ENCODE data around the gene LIN28B.
A peak's percentile ranks its signal among the peaks of the same experiment; 100 is the strongest.

The LIN28B gene

GRCh38 chr6:104957301-104958177 is 632 bp downstream of the LIN28B start:
- TF ChIP-seq, protein P1, sequence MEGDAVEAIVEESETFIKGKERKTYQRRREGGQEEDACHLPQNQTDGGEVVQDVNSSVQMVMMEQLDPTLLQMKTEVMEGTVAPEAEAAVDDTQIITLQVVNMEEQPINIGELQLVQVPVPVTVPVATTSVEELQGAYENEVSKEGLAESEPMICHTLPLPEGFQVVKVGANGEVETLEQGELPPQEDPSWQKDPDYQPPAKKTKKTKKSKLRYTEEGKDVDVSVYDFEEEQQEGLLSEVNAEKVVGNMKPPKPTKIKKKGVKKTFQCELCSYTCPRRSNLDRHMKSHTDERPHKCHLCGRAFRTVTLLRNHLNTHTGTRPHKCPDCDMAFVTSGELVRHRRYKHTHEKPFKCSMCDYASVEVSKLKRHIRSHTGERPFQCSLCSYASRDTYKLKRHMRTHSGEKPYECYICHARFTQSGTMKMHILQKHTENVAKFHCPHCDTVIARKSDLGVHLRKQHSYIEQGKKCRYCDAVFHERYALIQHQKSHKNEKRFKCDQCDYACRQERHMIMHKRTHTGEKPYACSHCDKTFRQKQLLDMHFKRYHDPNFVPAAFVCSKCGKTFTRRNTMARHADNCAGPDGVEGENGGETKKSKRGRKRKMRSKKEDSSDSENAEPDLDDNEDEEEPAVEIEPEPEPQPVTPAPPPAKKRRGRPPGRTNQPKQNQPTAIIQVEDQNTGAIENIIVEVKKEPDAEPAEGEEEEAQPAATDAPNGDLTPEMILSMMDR (conservative IDR thresholded peaks at IDR 0.05; ENCODE audit: low read depth, low read length) = no peak
- no peak for DNase-seq (ENCODE audit: low read depth)
- H3K4me3 ChIP-seq (ENCODE audit: low read depth, low read length) = no peak overlapping the region

- H3K4me3 ChIP-seq (ENCODE audit: low read depth, low read length) = no peak overlapping the region
- peak; percentile 4 for DNase-seq (ENCODE audit: low read depth)
- TF ChIP-seq, protein P1 (conservative IDR thresholded peaks at IDR 0.05; ENCODE audit: low read depth, low read length) = no peak
These were observed 1.5 kb downstream of the LIN28B start for GRCh38 chr6:104958178-104959025.

DNA sequence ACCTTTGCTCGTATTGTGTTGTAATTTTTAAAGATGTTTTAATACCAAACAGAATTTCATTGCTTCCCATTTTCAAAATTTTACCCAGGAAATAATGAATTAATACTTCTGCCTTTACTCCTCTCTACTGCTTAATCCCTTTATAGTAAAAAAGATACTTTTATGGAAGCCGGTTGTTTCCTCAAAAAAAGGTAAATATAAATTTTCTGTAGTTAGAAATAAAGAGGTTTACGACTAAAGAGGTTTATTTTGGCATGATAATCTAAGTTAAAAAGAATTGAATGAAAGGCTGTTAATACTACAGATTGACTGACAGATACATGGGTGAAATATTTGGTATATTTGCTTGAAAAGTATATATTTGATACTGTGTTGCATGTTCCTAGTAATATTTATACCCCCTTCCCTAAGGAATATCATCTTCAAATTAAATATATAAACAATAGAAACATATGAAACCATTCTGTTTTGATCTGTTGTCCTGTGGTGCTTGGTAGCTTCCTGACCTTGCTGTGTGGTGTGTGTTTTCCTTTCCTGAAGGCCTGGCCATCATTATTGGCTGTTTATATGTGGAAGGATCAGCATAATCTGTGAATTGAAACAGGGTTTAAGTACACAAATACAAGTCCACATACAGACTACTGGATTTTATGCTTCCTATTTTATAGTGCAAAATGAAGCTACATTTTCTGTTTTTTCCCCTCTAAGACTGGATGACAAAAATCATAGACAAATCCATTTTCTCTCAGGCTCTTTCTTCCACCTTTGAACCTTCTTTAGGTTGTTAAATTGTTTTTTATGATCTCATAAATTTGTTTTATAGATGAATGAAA is 2.3 kb downstream of the LIN28B start:
- no peak overlapping the region for H3K4me3 ChIP-seq (ENCODE audit: low read depth, low read length)
- TF ChIP-seq, protein P1 (conservative IDR thresholded peaks at IDR 0.05; ENCODE audit: low read depth, low read length) = no peak
- no peak for DNase-seq (ENCODE audit: low read depth)

DNA sequence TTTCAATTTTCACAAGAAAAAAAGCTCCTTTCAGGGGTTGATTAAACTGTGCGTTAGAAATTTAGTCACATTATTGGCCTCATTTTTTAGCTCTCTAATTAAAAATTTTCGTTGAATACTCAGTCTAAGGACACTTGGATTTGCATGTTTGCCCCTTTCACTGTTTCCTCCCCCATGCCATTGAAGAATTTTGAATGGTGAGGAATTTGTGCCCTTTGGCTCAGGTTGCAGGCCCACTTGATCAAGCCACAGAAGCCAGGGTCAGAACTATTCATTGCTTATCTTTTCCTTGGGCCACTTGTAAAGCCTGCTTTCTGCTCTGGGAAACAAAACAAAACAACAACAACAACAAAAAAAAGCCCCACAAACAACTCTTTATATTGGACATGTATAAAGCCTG is 12.2 kb downstream of the LIN28B start:
- TF ChIP-seq, protein P1 (conservative IDR thresholded peaks at IDR 0.05; ENCODE audit: low read depth, low read length) = no peak
- H3K4me3 ChIP-seq (ENCODE audit: low read depth, low read length) = no peak overlapping the region
- no peak for DNase-seq (ENCODE audit: low read depth)

DNA sequence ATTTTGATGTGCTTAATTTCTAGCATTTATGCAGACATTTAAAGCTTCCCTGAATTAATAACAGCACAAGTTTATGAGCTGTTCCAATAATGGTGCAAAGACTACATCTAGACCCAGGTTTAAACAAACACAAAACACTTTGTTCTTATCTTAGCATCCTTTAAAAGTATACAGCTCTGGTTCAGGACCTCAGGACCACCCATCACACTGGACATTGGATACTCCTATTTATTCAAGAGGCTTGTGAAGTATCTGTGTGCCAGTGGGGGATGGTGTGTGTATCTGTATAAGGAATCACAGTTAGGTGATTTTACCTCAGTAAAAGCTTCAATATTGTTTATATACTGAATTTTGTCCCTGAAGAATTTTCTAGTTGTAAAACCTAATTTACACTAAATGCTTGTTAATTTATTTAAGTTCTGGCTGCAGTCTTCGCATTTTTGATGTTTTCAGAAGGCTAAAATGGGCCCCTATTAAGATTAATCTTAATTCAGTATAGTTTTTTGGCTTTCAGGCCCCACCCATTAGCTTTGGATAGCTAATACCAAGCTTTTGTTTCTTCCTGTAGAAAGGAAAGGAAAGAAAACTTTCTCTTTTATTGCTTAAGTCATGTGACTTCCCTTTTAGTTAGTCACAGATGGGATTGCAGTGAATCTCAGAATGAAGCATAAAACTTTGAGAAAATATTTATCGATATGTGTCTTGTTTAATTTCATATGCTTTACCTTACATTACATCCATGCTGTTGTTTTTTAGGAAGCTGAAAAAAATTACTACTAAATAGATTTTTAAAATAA is 13.1 kb downstream of the LIN28B start:
- no peak overlapping the region for H3K4me3 ChIP-seq (ENCODE audit: low read depth, low read length)
- TF ChIP-seq, protein P1 (conservative IDR thresholded peaks at IDR 0.05; ENCODE audit: low read depth, low read length) = no peak
- DNase-seq (ENCODE audit: low read depth) = peak; percentile 4

GRCh38 chr6:104973404-104973803 is 16.5 kb downstream of the LIN28B start:
- DNase-seq (ENCODE audit: low read depth) = no peak
- no peak overlapping the region for H3K4me3 ChIP-seq (ENCODE audit: low read depth, low read length)
- TF ChIP-seq, protein P1 (conservative IDR thresholded peaks at IDR 0.05; ENCODE audit: low read depth, low read length) = no peak

All from choroid plexus epithelial cell (primary cell).